Neuronal stem cell (in vitro differentiated cells): Measurements from ENCODE around the gene NUDCD3.

ENCODE experiments used
- DNase-seq: peaks from one replicate; pipeline ENCODE4 v3.0.0-alpha.2; 2013; ENCODE audit warnings: low spot score
- H2AFZ ChIP-seq: one replicate; pipeline ENCODE4 v1.6.1; 2013; ENCODE audit warnings: mild to moderate bottlenecking, low read length, inconsistent platforms
- H2AK5ac ChIP-seq: 2 replicates; pipeline ENCODE4 v1.6.1; 2013; ENCODE audit warnings: low read depth, mild to moderate bottlenecking, inconsistent platforms, low read length, moderate library complexity, mixed read lengths
- H2BK120ac ChIP-seq: 2 replicates; pipeline ENCODE4 v1.6.1; 2013; ENCODE audit warnings: low read depth, mild to moderate bottlenecking, inconsistent platforms, low read length, moderate library complexity, mixed read lengths
- H2BK12ac ChIP-seq: one replicate; pipeline ENCODE4 v1.6.1; 2013; ENCODE audit warnings: low read length, inconsistent platforms
- H2BK15ac ChIP-seq: 2 replicates; pipeline ENCODE4 v1.6.1; 2013; ENCODE audit warnings: mild to moderate bottlenecking, low read length, inconsistent platforms, mixed read lengths
- H2BK5ac ChIP-seq: one replicate; pipeline ENCODE4 v1.6.1; 2013; ENCODE audit warnings: inconsistent platforms, mild to moderate bottlenecking, low read length, moderate library complexity
- H3K14ac ChIP-seq: one replicate; pipeline ENCODE4 v1.6.1; 2013; ENCODE audit warnings: low read length, inconsistent platforms
- H3K18ac ChIP-seq: 2 replicates; pipeline ENCODE4 v1.6.1; 2013; ENCODE audit warnings: low read length, inconsistent platforms
- H3K23ac ChIP-seq: 2 replicates; pipeline ENCODE4 v1.6.1; 2013; ENCODE audit warnings: low read depth, mild to moderate bottlenecking, mixed read lengths, low read length, inconsistent platforms; ENCODE audit not compliant: poor library complexity
- H3K27ac ChIP-seq: replicated peaks from 3 replicates; pipeline ENCODE4 v1.5.1; 2013; ENCODE audit warnings: low read length, inconsistent platforms
- H3K27me3 ChIP-seq, 3 experiments: 2 replicates each; pipeline ENCODE4 v1.6.1; 2013; ENCODE audit warnings: low read length in 3 of 3, mild to moderate bottlenecking in 2 of 3, inconsistent platforms in 1 of 3, low read depth in 1 of 3, mixed read lengths in 1 of 3, moderate library complexity in 1 of 3; ENCODE audit not compliant: control insufficient read depth in 3 of 3, insufficient read depth in 3 of 3
- H3K36me3 ChIP-seq, 2 donors: replicated peaks in 1 of 2; 2 replicates each; pipeline ENCODE4 v1.6.1; 2013; ENCODE audit warnings: low read length in 2 of 2; ENCODE audit not compliant: control insufficient read depth in 2 of 2, insufficient read depth in 2 of 2
- H3K4ac ChIP-seq: 2 replicates; pipeline ENCODE4 v1.6.1; 2013; ENCODE audit warnings: inconsistent platforms, mild to moderate bottlenecking, low read length, moderate library complexity
- H3K4me1 ChIP-seq, 2 donors: 1 replicate in 1 of 2; 2 replicates in 1 of 2; pipeline ENCODE4 v1.6.1; 2013; ENCODE audit warnings: low read length in 2 of 2, low read depth in 1 of 2; ENCODE audit not compliant: control insufficient read depth in 2 of 2, insufficient read depth in 1 of 2
- H3K4me2 ChIP-seq: one replicate; pipeline ENCODE4 v1.6.1; 2013; ENCODE audit warnings: mild to moderate bottlenecking, low read length, inconsistent platforms; ENCODE audit not compliant: insufficient read depth, poor library complexity, severe bottlenecking
- H3K4me3 ChIP-seq, 2 donors: 2 replicates each; pipeline ENCODE4 v1.5.1; 2013; ENCODE audit warnings: low read length in 2 of 2, mild to moderate bottlenecking in 2 of 2, inconsistent platforms in 1 of 2, moderate library complexity in 1 of 2
- H3K79me1 ChIP-seq: one replicate; pipeline ENCODE4 v1.6.1; 2013; ENCODE audit warnings: low read depth, mild to moderate bottlenecking, inconsistent platforms, low read length, moderate library complexity
- H3K9ac ChIP-seq: one replicate; pipeline ENCODE4 v1.6.1; 2013; ENCODE audit warnings: mild to moderate bottlenecking, low read depth, low read length, inconsistent platforms; ENCODE audit not compliant: poor library complexity
- H3K9me3 ChIP-seq, 2 donors: replicated peaks in 1 of 2; 2 replicates each; pipeline versions ENCODE3 to v1.6.1; 2013; ENCODE audit warnings: low read length in 2 of 2, mild to moderate bottlenecking in 2 of 2, inconsistent platforms in 1 of 2, low read depth in 1 of 2, mixed read lengths in 1 of 2, moderate library complexity in 1 of 2; ENCODE audit not compliant: control insufficient read depth in 2 of 2, insufficient read depth in 1 of 2
- H4K8ac ChIP-seq: one replicate; pipeline ENCODE4 v1.6.1; 2013; ENCODE audit warnings: low read depth, mild to moderate bottlenecking, inconsistent platforms, low read length, moderate library complexity
- H4K91ac ChIP-seq: one replicate; pipeline ENCODE4 v1.6.1; 2013; ENCODE audit warnings: low read length, low read depth, mild to moderate bottlenecking, inconsistent platforms; ENCODE audit not compliant: poor library complexity
- WGBS, 2 donors: extraction: QIAGEN DNeasy Blood & Tissue Kit; methylation state at CpG; one replicate each; pipeline ENCODE4 v1.1.7; 2013; ENCODE audit warnings: missing lambda C conversion rate in 2 of 2, mixed read lengths in 1 of 2; ENCODE audit not compliant: insufficient read length in 2 of 2, insufficient replicate concordance in 1 of 2; ENCODE audit errors: extremely low coverage in 2 of 2; 5-methylcytosine and 5-hydroxymethylcytosine counted together

NUDCD3 gene

GRCh38 chr7:44471850-44472249 is 18.6 kb downstream of the NUDCD3 start:
- Histone ChIP-seq H4K91ac (no peak overlapping the region), H3K18ac (no peak overlapping the region), H3K79me1 (no peaks in the 10 kb centered on the region), H3K9ac (no peak overlapping the region), H3K14ac (no peak overlapping the region), H3K4me1 (peaks cover 0 to 8% of the 10 kb centered on the region in 2 donors), H3K4me2 (no peak overlapping the region), H2BK12ac (no peak overlapping the region), H2BK120ac (no peak overlapping the region), H2AFZ (no peak overlapping the region), H3K9me3 (no peaks in the 10 kb centered on the region), H2BK15ac (no peak overlapping the region), H3K27ac (no peak overlapping the region), H2BK5ac (no peak overlapping the region), H3K23ac (no peak overlapping the region), H3K4ac (no peak overlapping the region), H4K8ac (no peak overlapping the region), H3K4me3 (no peak overlapping the region), H3K27me3 (no peaks in the 10 kb centered on the region), H3K36me3 (peaks cover 21 to 97% of the 10 kb centered on the region in 2 donors), H2AK5ac (no peak overlapping the region)
- no peak for DNase-seq
- no CpG with 5 or more reads among the region's 3 CpGs for WGBS, 2 donors

- no CpG with 5 or more reads among the region's 1 CpG for WGBS, 2 donors
Measured at GRCh38 chr7:44471436-44471835, 19.0 kb downstream of the NUDCD3 start.

GRCh38 chr7:44470628-44471245 is 19.7 kb downstream of the NUDCD3 start:
- H2BK5ac ChIP-seq, result no peak overlapping the region
- no peak overlapping the region for H4K8ac ChIP-seq
- H3K4me1 ChIP-seq, result peaks cover 0 to 8% of the 10 kb centered on the region in 2 donors
- H3K18ac ChIP-seq, result no peak overlapping the region
- no peak overlapping the region for H3K4me2 ChIP-seq
- H3K4me3 ChIP-seq, result no peak overlapping the region
- no peak overlapping the region for H3K9ac ChIP-seq
- no peak overlapping the region for H3K27ac ChIP-seq
- H2BK15ac ChIP-seq, result no peak overlapping the region
- no peak overlapping the region for H3K14ac ChIP-seq
- peaks cover 16 to 97% of the 10 kb centered on the region in 2 donors for H3K36me3 ChIP-seq
- no peaks in the 10 kb centered on the region for H3K79me1 ChIP-seq
- no peak for DNase-seq
- no CpG with 5 or more reads among the region's 5 CpGs for WGBS, 2 donors
- no peak overlapping the region for H2BK120ac ChIP-seq
- H3K27me3 ChIP-seq, result no peaks in the 10 kb centered on the region
- no peak overlapping the region for H2AFZ ChIP-seq
- H2AK5ac ChIP-seq, result no peak overlapping the region
- H3K23ac ChIP-seq, result no peak overlapping the region
- no peaks in the 10 kb centered on the region for H3K9me3 ChIP-seq
- H3K4ac ChIP-seq, result no peak overlapping the region
- no peak overlapping the region for H4K91ac ChIP-seq
- no peak overlapping the region for H2BK12ac ChIP-seq

More at GRCh38 chr7:44471436-44471835, 19.0 kb downstream of the NUDCD3 start:
- Histone ChIP-seq H2AK5ac (no peak overlapping the region), H3K23ac (no peak overlapping the region), H3K14ac (no peak overlapping the region), H3K4me3 (no peak overlapping the region), H3K18ac (no peak overlapping the region), H3K27ac (no peak overlapping the region), H2BK120ac (no peak overlapping the region), H4K8ac (no peak overlapping the region), H3K4me1 (peaks cover 0 to 8% of the 10 kb centered on the region in 2 donors), H3K4me2 (no peak overlapping the region), H2BK5ac (no peak overlapping the region), H4K91ac (no peak overlapping the region), H3K27me3 (no peaks in the 10 kb centered on the region), H3K9ac (no peak overlapping the region), H3K4ac (no peak overlapping the region), H2AFZ (no peak overlapping the region), H2BK15ac (no peak overlapping the region), H2BK12ac (no peak overlapping the region), H3K36me3 (peaks cover 20 to 97% of the 10 kb centered on the region in 2 donors), H3K79me1 (no peaks in the 10 kb centered on the region), H3K9me3 (no peaks in the 10 kb centered on the region)
- no peak for DNase-seq

DNA sequence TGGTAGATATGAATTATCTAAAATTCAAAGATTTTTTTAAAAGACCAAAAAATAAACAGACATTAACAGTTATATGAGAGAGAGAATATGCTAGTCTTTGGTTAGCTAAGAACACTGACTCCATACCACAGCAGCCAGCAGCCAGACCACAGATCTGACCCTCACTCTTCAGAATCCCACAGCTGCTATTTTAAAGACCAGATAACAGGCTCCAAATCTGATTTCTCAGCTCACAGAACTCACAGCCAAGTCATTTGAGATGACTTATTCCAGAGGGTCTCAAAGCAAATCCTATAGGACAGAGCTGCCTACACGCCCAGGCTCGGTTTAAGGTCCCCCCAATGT is 20.4 kb downstream of the NUDCD3 start:
- H2BK12ac ChIP-seq, result no peak overlapping the region
- no peak overlapping the region for H3K27ac ChIP-seq
- H2AFZ ChIP-seq, result no peak overlapping the region
- H3K9ac ChIP-seq, result no peak overlapping the region
- no peak overlapping the region for H2AK5ac ChIP-seq
- H4K8ac ChIP-seq, result no peak overlapping the region
- no peak overlapping the region for H2BK5ac ChIP-seq
- H2BK15ac ChIP-seq, result no peak overlapping the region
- no peak overlapping the region for H2BK120ac ChIP-seq
- H3K4me2 ChIP-seq, result no peak overlapping the region
- no peaks in the 10 kb centered on the region for H3K27me3 ChIP-seq
- H3K4ac ChIP-seq, result no peak overlapping the region
- H3K79me1 ChIP-seq, result no peaks in the 10 kb centered on the region
- H3K4me3 ChIP-seq, result no peak overlapping the region
- no peaks in the 10 kb centered on the region for H3K9me3 ChIP-seq
- DNase-seq, result no peak
- H3K18ac ChIP-seq, result no peak overlapping the region
- peaks cover 18 to 96% of the 10 kb centered on the region in 2 donors for H3K36me3 ChIP-seq
- no CpG with 5 or more reads among the region's 2 CpGs for WGBS, 2 donors
- H3K4me1 ChIP-seq, result peaks cover 0 to 8% of the 10 kb centered on the region in 2 donors
- no peak overlapping the region for H4K91ac ChIP-seq
- no peak overlapping the region for H3K23ac ChIP-seq
- H3K14ac ChIP-seq, result no peak overlapping the region
